ENCODE results near the gene BLOC1S3.
A peak's percentile ranks its signal among the peaks of the same experiment; 100 is the strongest.

BLOC1S3 gene

DNA sequence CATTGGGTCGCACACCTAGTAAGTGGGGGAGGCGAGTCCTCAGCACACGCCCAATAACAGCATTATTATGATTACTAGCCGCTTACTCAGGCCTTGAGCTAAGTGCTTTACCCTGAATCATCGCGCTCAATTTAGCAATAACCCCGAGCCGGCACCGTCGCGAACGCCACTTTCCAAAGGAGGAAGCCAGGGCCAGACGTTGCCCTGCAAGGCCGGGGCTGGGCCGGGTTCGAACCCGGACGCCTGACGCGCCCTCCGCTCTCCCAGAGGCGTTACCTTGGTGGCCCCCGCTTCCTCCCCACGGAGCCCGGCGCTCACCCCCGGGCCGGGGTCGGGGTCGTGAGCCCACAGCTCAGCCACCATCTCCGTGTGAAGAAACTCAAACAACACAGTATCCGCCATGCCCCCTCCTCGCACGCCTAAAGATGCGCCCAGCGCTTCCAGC lies 745 bp upstream of the BLOC1S3 start, which contains the start of gene TRAPPC6A:
Gene TRAPPC6A, minus strand, starts transcription at position 421 of the 445 bp plus-strand sequence. Its CDS starts 19 bp downstream, at position 402.
- peak within 1 kb of the TSS; percentile 96 for H3K27ac ChIP-seq
- peaks cover 70 to 71% of the 10 kb centered on the region in 2 experiments for H3K4me1 ChIP-seq (ENCODE audit: control insufficient read depth in 1 of 2, insufficient read depth in 1 of 2, low read depth in 1 of 2, low read length in 1 of 2)
- no peaks in the 10 kb centered on the region for H3K9me3 ChIP-seq
- no peaks in the 10 kb centered on the region for H3K36me3 ChIP-seq
- TF ChIP-seq, protein P1, sequence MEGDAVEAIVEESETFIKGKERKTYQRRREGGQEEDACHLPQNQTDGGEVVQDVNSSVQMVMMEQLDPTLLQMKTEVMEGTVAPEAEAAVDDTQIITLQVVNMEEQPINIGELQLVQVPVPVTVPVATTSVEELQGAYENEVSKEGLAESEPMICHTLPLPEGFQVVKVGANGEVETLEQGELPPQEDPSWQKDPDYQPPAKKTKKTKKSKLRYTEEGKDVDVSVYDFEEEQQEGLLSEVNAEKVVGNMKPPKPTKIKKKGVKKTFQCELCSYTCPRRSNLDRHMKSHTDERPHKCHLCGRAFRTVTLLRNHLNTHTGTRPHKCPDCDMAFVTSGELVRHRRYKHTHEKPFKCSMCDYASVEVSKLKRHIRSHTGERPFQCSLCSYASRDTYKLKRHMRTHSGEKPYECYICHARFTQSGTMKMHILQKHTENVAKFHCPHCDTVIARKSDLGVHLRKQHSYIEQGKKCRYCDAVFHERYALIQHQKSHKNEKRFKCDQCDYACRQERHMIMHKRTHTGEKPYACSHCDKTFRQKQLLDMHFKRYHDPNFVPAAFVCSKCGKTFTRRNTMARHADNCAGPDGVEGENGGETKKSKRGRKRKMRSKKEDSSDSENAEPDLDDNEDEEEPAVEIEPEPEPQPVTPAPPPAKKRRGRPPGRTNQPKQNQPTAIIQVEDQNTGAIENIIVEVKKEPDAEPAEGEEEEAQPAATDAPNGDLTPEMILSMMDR (IDR thresholded peaks at IDR 0.05) = no peak
- no peaks in the 10 kb centered on the region for H3K27me3 ChIP-seq
- H3K4me3 ChIP-seq (ENCODE audit: low read depth in 1 of 2, low read length in 1 of 2) = peak within 1 kb of the TSS; percentile 80 to 87

DNA sequence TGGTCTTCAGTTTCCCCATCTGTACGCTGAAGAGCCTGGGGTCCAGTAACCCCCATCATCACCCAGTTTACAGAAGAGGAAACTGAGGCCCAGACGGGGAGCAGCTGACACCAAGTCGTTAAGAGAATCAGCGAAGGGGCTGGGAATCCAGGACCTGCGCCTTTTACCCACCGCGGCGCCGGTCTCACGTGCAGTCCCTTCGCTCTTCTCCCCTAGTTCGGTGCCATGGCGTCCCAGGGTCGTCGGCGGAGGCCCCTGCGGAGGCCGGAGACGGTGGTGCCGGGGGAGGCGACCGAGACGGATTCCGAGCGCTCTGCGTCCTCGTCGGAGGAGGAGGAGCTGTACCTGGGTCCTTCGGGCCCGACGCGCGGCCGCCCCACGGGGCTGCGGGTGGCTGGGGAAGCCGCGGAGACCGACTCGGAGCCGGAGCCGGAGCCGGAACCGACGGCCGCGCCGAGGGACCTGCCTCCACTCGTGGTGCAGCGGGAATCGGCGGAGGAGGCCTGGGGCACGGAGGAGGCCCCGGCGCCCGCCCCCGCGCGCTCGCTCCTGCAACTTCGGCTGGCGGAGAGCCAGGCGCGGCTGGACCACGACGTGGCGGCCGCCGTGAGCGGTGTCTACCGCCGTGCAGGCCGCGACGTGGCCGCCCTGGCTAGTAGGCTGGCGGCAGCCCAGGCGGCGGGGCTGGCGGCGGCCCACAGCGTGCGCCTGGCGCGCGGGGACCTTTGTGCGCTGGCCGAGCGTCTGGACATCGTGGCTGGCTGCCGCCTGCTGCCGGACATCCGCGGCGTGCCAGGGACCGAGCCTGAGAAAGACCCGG lies 698 bp downstream of the BLOC1S3 start:
- Histone ChIP-seq H3K27ac (peak overlapping the region; percentile 96), H3K4me1 (ENCODE audit: control insufficient read depth in 1 of 2, insufficient read depth in 1 of 2, low read depth in 1 of 2, low read length in 1 of 2) (peaks cover 74 to 75% of the 10 kb centered on the region in 2 experiments), H3K9me3 (no peaks in the 10 kb centered on the region), H3K27me3 (no peaks in the 10 kb centered on the region), H3K4me3 (ENCODE audit: low read depth in 1 of 2, low read length in 1 of 2) (peak overlapping the region; percentile 80 to 87), H3K36me3 (no peaks in the 10 kb centered on the region)
- TF ChIP-seq, protein P1 (IDR thresholded peaks at IDR 0.05) = no peak

DNA sequence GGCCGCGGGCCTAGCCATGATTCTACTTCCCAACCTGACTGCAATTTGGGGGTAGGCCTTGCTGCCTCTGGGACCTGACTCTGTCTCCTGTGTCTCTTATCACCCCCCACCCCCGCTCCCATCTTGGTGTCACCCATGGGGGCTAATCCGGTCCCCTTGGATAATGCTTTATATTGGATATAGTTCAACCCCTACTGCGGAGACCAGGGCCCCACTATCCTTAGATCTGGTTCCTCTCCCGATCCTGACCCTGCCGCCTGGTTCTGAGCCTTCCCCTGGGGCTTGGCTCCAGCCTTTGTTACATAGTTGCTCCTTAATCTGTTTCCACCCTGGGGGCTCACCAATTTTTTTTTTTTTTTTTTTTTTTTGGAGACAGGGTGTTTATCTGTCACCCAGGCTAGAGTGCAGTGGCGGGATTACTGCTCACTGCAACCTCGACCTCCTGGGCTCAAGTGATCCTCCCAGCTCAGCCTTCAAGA lies 1.3 kb downstream of the BLOC1S3 start:
- TF ChIP-seq, protein P1 (IDR thresholded peaks at IDR 0.05) = no peak
- Histone ChIP-seq H3K27me3 (no peaks in the 10 kb centered on the region), H3K9me3 (no peaks in the 10 kb centered on the region), H3K27ac (peak overlapping the region; percentile 96), H3K4me1 (ENCODE audit: control insufficient read depth in 1 of 2, insufficient read depth in 1 of 2, low read depth in 1 of 2, low read length in 1 of 2) (peaks cover 78 to 79% of the 10 kb centered on the region in 2 experiments), H3K4me3 (ENCODE audit: low read depth in 1 of 2, low read length in 1 of 2) (peak overlapping the region; percentile 80 to 87), H3K36me3 (no peaks in the 10 kb centered on the region)

DNA sequence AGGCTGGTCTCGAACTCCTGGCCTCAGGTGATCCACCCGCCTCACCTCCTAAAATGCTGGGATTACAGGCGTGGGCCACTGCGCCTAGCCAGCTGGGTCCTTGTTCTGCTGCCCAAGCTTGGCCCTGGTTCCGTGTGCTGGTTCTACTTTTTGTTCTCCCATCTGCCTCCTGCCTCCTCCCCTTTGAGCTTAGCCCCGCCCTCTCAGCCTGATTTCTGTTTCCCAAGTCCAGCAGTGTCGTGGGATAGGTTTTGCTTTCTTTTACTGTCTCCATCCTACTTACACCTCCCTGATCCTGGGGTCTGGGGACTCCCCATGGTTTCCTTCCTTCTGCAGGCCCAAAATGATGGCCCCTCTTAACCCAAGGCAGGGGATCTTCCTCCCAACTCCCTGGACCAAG lies 2.4 kb downstream of the BLOC1S3 start:
- peak overlapping the region; percentile 96 for H3K27ac ChIP-seq
- H3K4me3 ChIP-seq (ENCODE audit: low read depth in 1 of 2, low read length in 1 of 2) = peak overlapping the region in 1 of 2 experiments; percentile 87
- TF ChIP-seq, protein P1 (IDR thresholded peaks at IDR 0.05) = no peak
- H3K36me3 ChIP-seq = no peaks in the 10 kb centered on the region
- peaks cover 77 to 78% of the 10 kb centered on the region in 2 experiments for H3K4me1 ChIP-seq (ENCODE audit: control insufficient read depth in 1 of 2, insufficient read depth in 1 of 2, low read depth in 1 of 2, low read length in 1 of 2)
- H3K9me3 ChIP-seq = no peaks in the 10 kb centered on the region
- no peaks in the 10 kb centered on the region for H3K27me3 ChIP-seq

DNA sequence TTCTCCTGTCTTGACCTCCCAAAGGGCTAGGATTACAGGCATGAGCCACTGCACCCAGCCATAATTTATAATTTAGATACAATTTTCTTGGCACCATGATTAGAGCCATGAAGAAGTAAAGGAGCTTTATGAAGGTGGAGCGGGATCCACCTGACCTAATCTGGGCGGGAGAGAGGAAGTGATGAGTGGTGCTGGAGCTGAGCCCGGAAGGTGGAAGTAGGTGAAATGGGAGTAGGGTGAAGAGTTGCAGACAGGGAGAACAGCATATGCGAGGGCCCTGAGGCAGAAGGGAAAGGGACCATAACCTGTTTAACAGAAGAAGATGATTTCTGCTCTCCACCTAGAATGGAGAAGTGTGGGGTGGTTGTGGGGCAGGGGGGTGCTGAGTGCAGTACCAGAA lies 4.2 kb downstream of the BLOC1S3 start:
- H3K36me3 ChIP-seq = no peaks in the 10 kb centered on the region
- H3K4me3 ChIP-seq (ENCODE audit: low read depth in 1 of 2, low read length in 1 of 2) = no peak overlapping the region

More for the DNA sequence above, 4.2 kb downstream of the BLOC1S3 start:
- no peaks in the 10 kb centered on the region for H3K27me3 ChIP-seq
- peak overlapping the region; percentile 34 for H3K27ac ChIP-seq
- H3K9me3 ChIP-seq = no peaks in the 10 kb centered on the region
- peaks cover 62% of the 10 kb centered on the region in 2 experiments for H3K4me1 ChIP-seq (ENCODE audit: control insufficient read depth in 1 of 2, insufficient read depth in 1 of 2, low read depth in 1 of 2, low read length in 1 of 2)
- TF ChIP-seq, protein P1 (IDR thresholded peaks at IDR 0.05) = no peak
